Fibroblast of lung (primary cell): ENCODE measurements around the gene RHEBL1. TPM values are rescaled to one million over a fixed set of nuclear protein-coding genes. Genes with fewer than 3 reads are reported as not detected.

Experiments
- DNase-seq, 2 donors: peaks; one replicate each; pipeline versions ENCODE4 v3.0.0 to v3.0.0-alpha.2; 2010; ENCODE audit warnings: low read depth in 2 of 2
- H2AFZ ChIP-seq: 2 replicates; pipeline ENCODE4 v1.5.1; 2012; ENCODE audit warnings: low read length, control low read depth, inconsistent platforms
- H3K27ac ChIP-seq: 2 replicates; pipeline ENCODE4 v1.5.1; 2011; ENCODE audit warnings: low read length, control low read depth; ENCODE audit not compliant: insufficient read depth
- H3K27me3 ChIP-seq: 2 replicates; pipeline ENCODE4 v1.5.1; 2011; ENCODE audit warnings: mild to moderate bottlenecking, low read length; ENCODE audit not compliant: control insufficient read depth, insufficient read depth
- H3K36me3 ChIP-seq: 2 replicates; pipeline ENCODE4 v1.5.1; 2011; ENCODE audit warnings: low read length; ENCODE audit not compliant: control insufficient read depth, insufficient read depth
- H3K4me1 ChIP-seq: 2 replicates; pipeline ENCODE4 v1.5.1; 2011; ENCODE audit warnings: low read length; ENCODE audit not compliant: control insufficient read depth, insufficient read depth; ENCODE audit errors: extremely low read depth
- H3K4me2 ChIP-seq: 2 replicates; pipeline ENCODE4 v1.5.1; 2011; ENCODE audit warnings: low read length, control low read depth; ENCODE audit not compliant: insufficient read depth; ENCODE audit errors: extremely low read depth
- H3K4me3 ChIP-seq, 4 experiments: fragments of 200-600 bp in 1 of 4; sonication (generic) in 1 of 4; replicated peaks in 1 of 4; 2 replicates each; pipeline ENCODE4 v1.5.1; 2011 to 2016; ENCODE audit warnings: low read length in 4 of 4, low read depth in 3 of 4, mild to moderate bottlenecking in 3 of 4, control low read depth in 2 of 4, inconsistent platforms in 1 of 4, mixed read lengths in 1 of 4; ENCODE audit not compliant: insufficient read depth in 1 of 4; ENCODE audit errors: control extremely low read depth in 1 of 4
- H3K79me2 ChIP-seq: 2 replicates; pipeline ENCODE4 v1.5.1; 2012; ENCODE audit warnings: mild to moderate bottlenecking, low read length, inconsistent platforms; ENCODE audit not compliant: control insufficient read depth, insufficient read depth
- H3K9ac ChIP-seq: 2 replicates; pipeline ENCODE4 v1.5.1; 2011; ENCODE audit warnings: mild to moderate bottlenecking, low read length, control low read depth; ENCODE audit not compliant: insufficient read depth
- H3K9me3 ChIP-seq: 2 replicates; pipeline ENCODE4 v1.5.1; 2012; ENCODE audit warnings: low read depth, low read length; ENCODE audit not compliant: control insufficient read depth, insufficient read depth
- H4K20me1 ChIP-seq: 2 replicates; pipeline ENCODE4 v1.5.1; 2011; ENCODE audit warnings: low read length; ENCODE audit not compliant: control insufficient read depth, insufficient read depth; ENCODE audit errors: extremely low read depth
- CTCF ChIP-seq, 2 donors: IDR thresholded peaks in 1 of 2; conservative IDR thresholded peaks in 1 of 2; 1 replicate in 1 of 2; 2 replicates in 1 of 2; pipeline ENCODE4 v1.5.1; 2011 to 2012; ENCODE audit warnings: low read length in 2 of 2, control low read depth in 1 of 2, inconsistent platforms in 1 of 2, low read depth in 1 of 2, mild to moderate bottlenecking in 1 of 2
- EZH2 ChIP-seq: IDR thresholded peaks from 2 replicates; pipeline ENCODE4 v1.5.1; 2012; ENCODE audit warnings: low read length, control low read depth, mild to moderate bottlenecking; ENCODE audit errors: missing control alignments
- polyA plus RNA-seq, 2 donors: library from polyadenylated mRNA; depleted of rRNA in 1 of 2; stranded (reverse) in 1 of 2; unstranded in 1 of 2; fragments of >200 nt; gene quantifications; 2 replicates each; pipeline ENCODE4 v1.2.1, GENCODE V29; 2011 to 2012; ENCODE audit warnings: missing spikeins in 1 of 2
- total RNA-seq: library from RNA; depleted of rRNA; stranded (reverse); fragments of >200 nt; gene quantifications from 2 replicates; pipeline ENCODE4 v1.2.1, GENCODE V29; 2014

The RHEBL1 gene
- total and polyA plus RNA-seq, 2 donors (not counting 1 experiment from before 2014, with no cell fraction given): 0.33 to 0.41 TPM

DNA sequence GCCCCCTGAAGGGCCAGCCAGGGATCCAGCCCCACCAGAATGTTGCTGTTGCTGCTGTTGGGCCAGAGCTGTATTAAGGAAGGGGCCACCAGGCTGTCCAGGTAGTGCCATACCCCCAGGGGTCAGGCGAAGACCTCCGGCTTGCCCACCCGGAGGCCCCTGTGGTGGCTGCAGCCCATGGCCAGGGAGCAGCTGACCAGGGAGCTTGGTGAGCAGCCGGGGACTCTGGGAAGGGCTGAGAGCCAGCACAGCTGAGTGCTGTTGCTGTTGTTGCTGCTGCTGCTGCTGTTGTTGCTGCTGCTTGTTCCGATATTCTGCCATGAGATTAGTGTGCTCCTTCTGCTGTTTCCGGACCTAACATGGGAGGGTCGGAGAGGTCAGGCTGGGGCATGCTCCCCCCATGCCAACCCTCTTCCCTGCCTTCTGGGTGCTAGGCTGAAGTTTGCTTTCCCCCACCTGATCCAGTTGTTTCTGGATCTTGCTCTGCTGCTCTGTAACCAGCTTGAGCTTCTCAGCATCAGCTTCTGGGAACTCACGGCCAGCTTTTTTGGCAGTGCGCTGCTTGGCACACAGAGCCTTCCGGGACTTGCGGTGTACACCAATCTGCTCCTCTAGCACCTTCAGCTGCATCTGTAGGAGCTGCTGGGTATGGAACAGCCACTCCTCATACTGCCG, 36.0 kb downstream of the RHEBL1 start:
- Histone ChIP-seq H2AFZ (no peak overlapping the region), H3K4me1 (no peaks in the 10 kb centered on the region), H3K27me3 (no peaks in the 10 kb centered on the region), H3K4me2 (no peak overlapping the region), H3K27ac (no peak overlapping the region), H4K20me1 (no peaks in the 10 kb centered on the region), H3K36me3 (peaks cover 36% of the 10 kb centered on the region), H3K4me3 (no peak overlapping the region), H3K9me3 (no peaks in the 10 kb centered on the region), H3K9ac (no peak overlapping the region), H3K79me2 (no peaks in the 10 kb centered on the region)
- no peak for TF ChIP-seq EZH2
- no peak for TF ChIP-seq CTCF (conservative IDR thresholded peaks at IDR 0.05 in 1 of 2, IDR thresholded peaks at IDR 0.05 in 1 of 2; ENCODE audit: low read depth in 1 of 2, low read length in 2 of 2)
- DNase-seq: peak in 1 of 2 donors; percentile 16

GRCh38 chr12:49032679-49033447, 36.9 kb downstream of the RHEBL1 start:
- no peak overlapping the region for H3K9ac ChIP-seq

More at GRCh38 chr12:49032679-49033447, 36.9 kb downstream of the RHEBL1 start:
- Histone ChIP-seq H3K36me3 (peaks cover 37% of the 10 kb centered on the region), H4K20me1 (no peaks in the 10 kb centered on the region), H3K4me2 (no peak overlapping the region), H2AFZ (no peak overlapping the region), H3K4me1 (no peaks in the 10 kb centered on the region), H3K79me2 (no peaks in the 10 kb centered on the region), H3K27ac (no peak overlapping the region), H3K27me3 (no peaks in the 10 kb centered on the region), H3K9me3 (no peaks in the 10 kb centered on the region), H3K4me3 (no peak overlapping the region)
- no peak for DNase-seq
- TF ChIP-seq CTCF (conservative IDR thresholded peaks at IDR 0.05 in 1 of 2, IDR thresholded peaks at IDR 0.05 in 1 of 2; ENCODE audit: low read depth in 1 of 2, low read length in 2 of 2): no peak
- TF ChIP-seq EZH2: no peak
